Brain microvascular endothelial cell (primary cell): ENCODE results near the gene PIEZO2.

ENCODE experiments used
- DNase-seq: peaks from one replicate; pipeline ENCODE4 v3.0.0-alpha.2; 2020
- H3K27ac ChIP-seq: fragments of 250-450 bp; sonication (Bioruptor Pico); 2 replicates; pipeline ENCODE4 v1.5.1; 2020; ENCODE audit warnings: mild to moderate bottlenecking, moderate library complexity
- H3K27me3 ChIP-seq: fragments of 250-450 bp; sonication (Bioruptor Pico); replicated peaks from 2 replicates; pipeline ENCODE4 v1.5.1; 2020; ENCODE audit warnings: mild to moderate bottlenecking
- H3K36me3 ChIP-seq: fragments of 250-450 bp; sonication (Bioruptor Pico); replicated peaks from 2 replicates; pipeline ENCODE4 v1.5.1; 2020; ENCODE audit warnings: mild to moderate bottlenecking
- H3K4me3 ChIP-seq: 2 replicates; pipeline ENCODE4 v1.5.1; 2011; ENCODE audit warnings: low read depth, mild to moderate bottlenecking, control low read depth, low read length, moderate library complexity
- in situ Hi-C: cut with HindIII; loops from 2 replicates; pipeline ENCODE4 v1.10.0; 2017; ENCODE audit warnings: low sequenced_read_pairs, low pct_ligation_motif_present
- TF ChIP-seq, protein P1 (sequence below): IDR thresholded peaks from 2 replicates; pipeline ENCODE4 v1.5.1; 2011; ENCODE audit warnings: low read depth, mild to moderate bottlenecking, moderate library complexity, low read length, control low read depth, inconsistent platforms; ENCODE audit errors: missing control alignments

PIEZO2 gene

DNA sequence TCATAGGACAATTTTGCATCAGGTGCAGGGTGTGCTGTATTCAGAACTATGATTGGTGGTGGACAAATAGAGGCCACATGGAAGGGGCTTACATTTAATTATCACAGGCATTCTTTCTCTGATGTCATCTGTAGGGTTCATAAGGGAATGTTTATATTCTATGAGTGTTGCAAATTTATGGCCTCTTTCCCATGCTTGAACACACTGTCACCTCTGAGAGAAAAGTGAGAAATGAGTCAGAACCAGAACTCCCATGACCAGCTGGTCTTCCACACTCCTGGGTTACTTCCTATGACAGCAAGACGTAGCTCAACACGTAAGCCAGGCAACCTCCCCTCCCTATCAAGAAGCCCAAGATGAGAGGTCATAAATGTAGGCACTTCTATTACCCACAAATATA is 310.8 kb downstream of the PIEZO2 start:
- Histone ChIP-seq H3K4me3 (no peak overlapping the region), H3K27ac (no peak overlapping the region), H3K36me3 (no peaks in the 10 kb centered on the region), H3K27me3 (no peaks in the 10 kb centered on the region)
- in situ Hi-C loops = no loop called here
- TF ChIP-seq, protein P1, sequence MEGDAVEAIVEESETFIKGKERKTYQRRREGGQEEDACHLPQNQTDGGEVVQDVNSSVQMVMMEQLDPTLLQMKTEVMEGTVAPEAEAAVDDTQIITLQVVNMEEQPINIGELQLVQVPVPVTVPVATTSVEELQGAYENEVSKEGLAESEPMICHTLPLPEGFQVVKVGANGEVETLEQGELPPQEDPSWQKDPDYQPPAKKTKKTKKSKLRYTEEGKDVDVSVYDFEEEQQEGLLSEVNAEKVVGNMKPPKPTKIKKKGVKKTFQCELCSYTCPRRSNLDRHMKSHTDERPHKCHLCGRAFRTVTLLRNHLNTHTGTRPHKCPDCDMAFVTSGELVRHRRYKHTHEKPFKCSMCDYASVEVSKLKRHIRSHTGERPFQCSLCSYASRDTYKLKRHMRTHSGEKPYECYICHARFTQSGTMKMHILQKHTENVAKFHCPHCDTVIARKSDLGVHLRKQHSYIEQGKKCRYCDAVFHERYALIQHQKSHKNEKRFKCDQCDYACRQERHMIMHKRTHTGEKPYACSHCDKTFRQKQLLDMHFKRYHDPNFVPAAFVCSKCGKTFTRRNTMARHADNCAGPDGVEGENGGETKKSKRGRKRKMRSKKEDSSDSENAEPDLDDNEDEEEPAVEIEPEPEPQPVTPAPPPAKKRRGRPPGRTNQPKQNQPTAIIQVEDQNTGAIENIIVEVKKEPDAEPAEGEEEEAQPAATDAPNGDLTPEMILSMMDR = no peak
- DNase-seq = peak; percentile 54

DNA sequence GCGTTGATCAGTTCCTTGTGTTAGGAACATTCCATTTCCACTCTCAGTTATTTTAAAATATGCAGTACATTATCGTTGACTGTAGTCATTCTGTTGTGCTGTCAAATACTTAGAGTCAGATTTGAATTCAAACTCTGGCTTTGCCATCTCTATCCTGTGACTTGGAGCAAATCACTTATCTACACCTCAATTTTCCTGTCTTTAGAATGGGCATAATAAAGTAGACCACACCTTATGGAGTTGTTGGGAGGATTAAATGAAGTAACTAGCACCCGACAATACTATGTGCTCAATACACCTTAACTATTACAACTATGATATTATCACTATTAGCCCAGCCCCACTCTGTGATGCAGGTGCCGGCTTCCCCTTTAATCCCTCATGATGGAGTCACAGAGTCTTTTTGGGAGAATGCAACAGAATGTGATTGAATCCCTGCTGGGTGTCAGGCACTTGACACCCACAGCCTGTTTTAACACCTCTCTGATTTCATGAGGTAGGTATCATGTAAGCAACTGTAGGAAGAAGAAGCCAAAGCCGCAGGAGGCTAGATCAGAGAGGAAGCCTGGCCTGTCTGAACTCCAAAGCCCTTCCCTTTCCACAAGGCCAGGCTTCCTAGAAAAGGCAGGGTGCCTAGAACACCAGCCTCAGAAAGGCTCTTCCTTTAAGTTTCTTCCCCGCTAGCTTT is 315.1 kb downstream of the PIEZO2 start:
- Histone ChIP-seq H3K27me3 (no peaks in the 10 kb centered on the region), H3K36me3 (no peaks in the 10 kb centered on the region), H3K4me3 (no peak overlapping the region), H3K27ac (no peak overlapping the region)
- DNase-seq = no peak
- TF ChIP-seq, protein P1 = no peak
- in situ Hi-C loops = no loop called here

DNA sequence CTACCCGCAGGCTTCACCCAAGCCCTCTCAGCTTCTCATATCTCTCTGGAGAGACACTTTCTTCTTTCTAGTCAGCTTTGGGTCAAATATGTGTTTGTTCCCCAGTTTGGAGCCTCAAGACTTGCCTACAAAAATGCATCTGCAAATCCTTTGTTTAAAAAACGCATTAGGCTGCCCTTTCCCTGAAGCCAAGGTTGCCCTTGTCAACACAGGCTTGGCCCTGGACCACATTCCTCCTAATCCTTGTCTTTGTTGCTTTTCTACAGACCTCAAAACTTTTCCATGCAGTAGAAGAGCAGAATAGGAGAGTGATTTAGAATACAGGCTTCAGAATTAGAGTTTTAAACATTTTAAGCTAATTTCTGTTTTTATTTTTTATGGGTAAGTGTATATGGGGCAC is 315.7 kb downstream of the PIEZO2 start:
- H3K27me3 ChIP-seq = no peaks in the 10 kb centered on the region
- no peak for DNase-seq
- in situ Hi-C loops = no loop called here
- no peak overlapping the region for H3K4me3 ChIP-seq
- no peak overlapping the region for H3K27ac ChIP-seq
- TF ChIP-seq, protein P1 = no peak
- H3K36me3 ChIP-seq = no peaks in the 10 kb centered on the region

DNA sequence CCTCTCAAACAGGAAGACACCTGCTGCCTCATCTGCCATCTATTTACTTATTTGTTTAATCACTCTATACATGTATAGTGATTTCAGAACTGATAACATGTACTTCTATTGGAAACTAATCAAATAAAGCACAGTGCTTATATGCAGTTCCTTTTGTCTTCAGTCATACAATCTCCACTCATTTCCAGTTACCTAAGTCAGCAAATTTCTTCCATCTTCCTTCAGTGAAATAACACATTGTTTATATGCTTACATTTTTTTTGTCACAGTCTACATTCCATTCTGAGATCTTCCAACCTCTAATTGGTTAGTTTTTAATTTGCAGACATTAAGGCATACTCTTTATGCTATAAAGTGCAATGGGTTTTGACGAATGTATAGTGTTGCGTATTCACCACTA is 323.0 kb downstream of the PIEZO2 start:
- Histone ChIP-seq H3K27ac (no peak overlapping the region), H3K4me3 (no peak overlapping the region), H3K27me3 (no peaks in the 10 kb centered on the region), H3K36me3 (no peaks in the 10 kb centered on the region)
- DNase-seq = no peak
- in situ Hi-C loops = no loop called here
- TF ChIP-seq, protein P1 = no peak

DNA sequence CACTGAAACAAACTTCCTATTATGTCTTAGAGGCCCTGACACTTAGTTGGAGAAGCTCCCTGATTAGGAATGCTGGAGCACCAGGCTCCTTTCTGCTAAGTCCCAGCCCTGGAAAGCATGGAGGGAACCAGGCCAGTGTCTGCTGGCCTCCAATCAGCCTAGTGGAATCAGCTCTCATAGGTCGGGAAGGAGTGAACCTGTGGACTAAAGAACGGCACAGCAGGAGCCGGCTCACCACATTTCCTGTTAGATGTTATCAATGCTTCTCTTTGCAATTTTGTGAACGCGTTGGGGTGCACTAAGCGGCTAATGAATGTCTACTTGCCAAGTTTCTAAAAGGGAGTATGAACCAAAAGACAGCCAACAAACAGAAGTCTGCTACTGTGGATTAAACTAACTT is 326.9 kb downstream of the PIEZO2 start:
- H3K27ac ChIP-seq = no peak overlapping the region
- TF ChIP-seq, protein P1 = no peak
- no peaks in the 10 kb centered on the region for H3K27me3 ChIP-seq
- H3K36me3 ChIP-seq = no peaks in the 10 kb centered on the region
- in situ Hi-C loops = no loop called here
- no peak for DNase-seq
- no peak overlapping the region for H3K4me3 ChIP-seq

DNA sequence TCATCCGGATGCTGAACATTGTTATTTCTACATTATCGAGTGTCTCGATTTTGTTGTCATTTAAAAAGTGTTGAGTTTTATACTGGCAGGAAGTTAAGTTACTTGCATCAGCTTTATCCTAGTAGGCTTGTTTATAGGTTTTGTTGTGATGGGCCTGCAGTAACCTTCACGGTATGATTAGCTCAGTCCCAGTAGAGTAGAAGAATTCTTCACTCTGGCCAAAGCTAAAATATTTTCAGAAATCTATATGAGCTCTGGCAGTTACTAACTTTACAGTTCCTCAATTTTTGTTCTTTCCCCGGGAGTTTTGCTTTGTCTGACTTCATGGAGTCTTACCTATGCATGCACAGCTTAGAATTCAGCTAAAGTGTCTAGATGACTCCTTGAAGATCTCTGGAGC is 328.7 kb downstream of the PIEZO2 start:
- in situ Hi-C loops = no loop called here

More for the DNA sequence above, 328.7 kb downstream of the PIEZO2 start:
- DNase-seq = no peak
- Histone ChIP-seq H3K36me3 (no peaks in the 10 kb centered on the region), H3K27ac (no peak overlapping the region), H3K4me3 (no peak overlapping the region), H3K27me3 (no peaks in the 10 kb centered on the region)
- TF ChIP-seq, protein P1 = no peak
